Measurements from ENCODE around the gene MORC2. TPM values are rescaled to one million over a fixed set of nuclear protein-coding genes. Genes with fewer than 3 reads are reported as not detected.

Gene MORC2
- total RNA-seq, 2 donors from 2014 or later, result 8.6 to 24.0 TPM

- H3K36me3 Mint-ChIP-seq, result no peaks in the 10 kb centered on the region
- no peak for DNase-seq (ENCODE audit: low spot score in 2 of 2)
- no peaks in the 10 kb centered on the region for H3K9me3 Mint-ChIP-seq
- H3K27ac Mint-ChIP-seq, result no peak overlapping the region
- ATAC-seq, result no peak
These were observed 80.7 kb downstream of the MORC2 start for GRCh38 chr22:30887861-30888260.

GRCh38 chr22:30887453-30887852 lies 81.1 kb downstream of the MORC2 start:
- Mint-ChIP-seq H3K9me3 (no peaks in the 10 kb centered on the region), H3K36me3 (no peaks in the 10 kb centered on the region), H3K27ac (no peak overlapping the region)
- DNase-seq (ENCODE audit: low spot score in 2 of 2), result no peak
- no peak for ATAC-seq

DNA sequence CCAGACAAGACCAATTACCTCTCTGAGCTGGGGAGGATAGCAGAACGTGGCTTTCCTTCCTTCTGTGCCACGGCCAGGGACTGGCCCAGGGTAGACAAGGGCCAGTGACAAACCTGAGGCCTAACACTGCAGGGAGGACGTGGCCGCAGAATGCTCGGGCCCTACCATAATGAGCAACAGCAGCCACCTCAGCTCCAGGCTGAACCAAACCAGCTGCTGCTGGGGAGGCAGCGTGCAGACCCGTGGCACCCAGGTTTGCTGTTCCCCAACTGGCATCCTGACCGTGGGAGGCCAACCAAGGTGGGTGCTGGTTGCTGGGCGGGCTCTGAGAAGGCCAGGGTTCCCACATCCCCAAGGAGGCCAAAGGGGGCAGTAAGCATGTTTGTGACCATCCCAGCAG lies 83.0 kb downstream of the MORC2 start:
- H3K9me3 Mint-ChIP-seq, result no peaks in the 10 kb centered on the region
- no peak for ATAC-seq
- DNase-seq (ENCODE audit: low spot score in 2 of 2), result no peak
- H3K36me3 Mint-ChIP-seq, result no peaks in the 10 kb centered on the region
- H3K27ac Mint-ChIP-seq, result peak overlapping the region in 1 of 2 donors; percentile 38

GRCh38 chr22:30885001-30885366 lies 83.6 kb downstream of the MORC2 start:
- no peaks in the 10 kb centered on the region for H3K9me3 Mint-ChIP-seq
- H3K36me3 Mint-ChIP-seq, result no peaks in the 10 kb centered on the region
- H3K27ac Mint-ChIP-seq, result no peak overlapping the region
- no peak for ATAC-seq
- no peak for DNase-seq (ENCODE audit: low spot score in 2 of 2)

GRCh38 chr22:30884211-30885000 lies 84.2 kb downstream of the MORC2 start:
- DNase-seq (ENCODE audit: low spot score in 2 of 2), result no peak
- H3K27ac Mint-ChIP-seq, result no peak overlapping the region
- ATAC-seq, result no peak
- no peaks in the 10 kb centered on the region for H3K36me3 Mint-ChIP-seq
- H3K9me3 Mint-ChIP-seq, result no peaks in the 10 kb centered on the region

GRCh38 chr22:30883586-30884145 lies 84.9 kb downstream of the MORC2 start:
- no peaks in the 10 kb centered on the region for H3K9me3 Mint-ChIP-seq
- ATAC-seq (no peak), DNase-seq (ENCODE audit: low spot score in 2 of 2) (no peak)
- no peaks in the 10 kb centered on the region for H3K36me3 Mint-ChIP-seq
- no peak overlapping the region for H3K27ac Mint-ChIP-seq

- no peak for ATAC-seq
- no peaks in the 10 kb centered on the region for H3K36me3 Mint-ChIP-seq
- no peaks in the 10 kb centered on the region for H3K9me3 Mint-ChIP-seq
- H3K27ac Mint-ChIP-seq, result no peak overlapping the region
- no peak for DNase-seq (ENCODE audit: low spot score in 2 of 2)
These were observed 85.5 kb downstream of the MORC2 start for GRCh38 chr22:30882974-30883533.

DNA sequence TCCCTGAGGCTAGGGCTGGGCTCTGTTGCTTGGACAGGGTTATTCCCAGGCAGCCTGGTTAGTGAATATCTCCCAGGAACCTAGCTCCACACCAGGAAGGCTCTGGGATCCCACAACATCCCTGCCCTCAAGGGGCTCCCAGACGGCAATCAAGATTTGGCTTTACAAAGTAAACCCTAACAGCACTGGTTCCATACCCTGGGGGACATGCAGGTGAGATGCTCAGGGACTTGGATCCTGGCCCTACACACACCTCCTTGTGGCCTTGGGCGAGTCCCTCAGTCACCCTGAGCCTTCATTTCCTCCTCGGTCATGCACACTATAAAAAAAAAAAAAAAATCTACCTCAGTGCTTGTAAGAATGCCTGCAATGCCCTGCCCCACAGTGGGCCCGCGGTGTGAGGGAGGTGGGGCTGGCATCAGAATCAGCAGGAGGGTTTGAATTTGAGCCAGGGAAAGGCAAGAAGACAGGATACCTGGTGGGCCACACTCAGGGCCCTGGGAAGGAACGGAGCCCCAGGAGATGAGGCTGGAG lies 86.3 kb downstream of the MORC2 start:
- ATAC-seq (no peak), DNase-seq (ENCODE audit: low spot score in 2 of 2) (no peak)
- H3K27ac Mint-ChIP-seq, result peak overlapping the region in 1 of 2 donors; percentile 7
- H3K36me3 Mint-ChIP-seq, result no peaks in the 10 kb centered on the region
- no peaks in the 10 kb centered on the region for H3K9me3 Mint-ChIP-seq

DNA sequence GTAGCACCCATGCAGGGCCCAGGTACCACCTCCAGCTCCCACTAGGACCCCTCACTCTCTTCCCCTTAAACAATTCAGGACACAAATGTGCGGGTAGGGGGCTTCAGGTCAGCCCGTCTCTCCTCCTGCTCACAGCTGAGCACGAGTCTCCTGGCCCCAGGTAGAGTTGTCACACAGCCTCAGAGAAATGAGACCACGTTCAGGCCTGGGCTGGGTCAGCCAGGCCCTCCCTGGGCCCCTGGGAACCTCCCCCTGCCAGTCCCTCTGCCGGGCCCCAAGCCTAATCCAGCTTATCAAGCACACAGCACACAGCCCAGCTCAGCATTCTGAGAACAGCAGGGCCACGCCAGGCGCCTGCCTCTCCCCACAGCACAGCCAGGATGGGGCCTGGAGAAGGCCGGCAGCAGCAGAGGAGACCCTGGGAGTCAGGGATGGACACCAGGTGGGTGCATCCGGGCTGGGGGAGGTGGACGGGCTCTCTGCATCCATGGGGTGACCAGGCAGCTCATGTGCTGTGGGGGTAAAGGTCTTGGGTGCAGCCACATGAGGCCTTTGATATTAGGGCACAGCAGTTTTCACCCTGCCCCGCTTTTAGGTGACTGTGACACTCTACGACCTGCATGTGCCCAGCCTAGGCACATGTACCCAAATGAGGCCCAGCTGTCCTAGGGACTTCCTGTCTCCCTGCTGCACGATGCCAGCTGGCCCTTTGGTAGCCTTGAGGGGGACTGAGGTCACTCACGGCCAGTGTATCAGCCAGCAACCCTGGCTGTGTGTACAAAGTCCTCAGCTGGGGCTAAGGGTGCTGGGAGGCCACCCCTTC lies 87.0 kb downstream of the MORC2 start:
- H3K27ac Mint-ChIP-seq, result peak overlapping the region in 1 of 2 donors; percentile 23
- H3K9me3 Mint-ChIP-seq, result no peaks in the 10 kb centered on the region
- no peak for ATAC-seq
- no peaks in the 10 kb centered on the region for H3K36me3 Mint-ChIP-seq
- DNase-seq (ENCODE audit: low spot score in 2 of 2), result no peak

GRCh38 chr22:30880847-30881246 lies 87.7 kb downstream of the MORC2 start:
- Mint-ChIP-seq H3K36me3 (no peaks in the 10 kb centered on the region), H3K9me3 (no peaks in the 10 kb centered on the region), H3K27ac (peak overlapping the region in 1 of 2 donors; percentile 23)
- no peak for ATAC-seq
- no peak for DNase-seq (ENCODE audit: low spot score in 2 of 2)

DNA sequence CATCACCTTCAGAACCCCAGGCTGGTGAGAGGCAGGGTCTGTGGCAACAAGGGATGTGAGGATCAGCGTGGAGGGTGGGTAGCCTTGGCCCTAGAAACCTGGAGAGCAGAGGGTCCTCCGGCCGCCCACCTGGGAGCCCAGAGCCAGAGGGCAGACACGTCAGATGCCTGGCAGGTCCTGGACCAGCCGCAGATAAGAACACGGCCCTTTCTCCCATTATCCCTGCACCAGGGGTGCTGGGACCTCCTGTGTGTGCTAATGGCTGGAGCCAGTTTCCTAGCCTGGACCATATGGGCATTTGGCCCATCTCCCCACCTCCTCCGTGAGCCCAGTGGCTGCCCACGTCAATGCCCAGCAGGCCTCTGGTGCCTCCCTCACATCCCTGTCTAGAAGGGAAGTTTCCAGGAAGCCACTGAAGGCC lies 88.4 kb downstream of the MORC2 start:
- ATAC-seq, result no peak
- Mint-ChIP-seq H3K36me3 (no peaks in the 10 kb centered on the region), H3K9me3 (no peaks in the 10 kb centered on the region), H3K27ac (no peak overlapping the region)
- no peak for DNase-seq (ENCODE audit: low spot score in 2 of 2)

- no peak overlapping the region for H3K27ac Mint-ChIP-seq
- no peak for ATAC-seq
These were observed 89.2 kb downstream of the MORC2 start for GRCh38 chr22:30879415-30879797.

DNA sequence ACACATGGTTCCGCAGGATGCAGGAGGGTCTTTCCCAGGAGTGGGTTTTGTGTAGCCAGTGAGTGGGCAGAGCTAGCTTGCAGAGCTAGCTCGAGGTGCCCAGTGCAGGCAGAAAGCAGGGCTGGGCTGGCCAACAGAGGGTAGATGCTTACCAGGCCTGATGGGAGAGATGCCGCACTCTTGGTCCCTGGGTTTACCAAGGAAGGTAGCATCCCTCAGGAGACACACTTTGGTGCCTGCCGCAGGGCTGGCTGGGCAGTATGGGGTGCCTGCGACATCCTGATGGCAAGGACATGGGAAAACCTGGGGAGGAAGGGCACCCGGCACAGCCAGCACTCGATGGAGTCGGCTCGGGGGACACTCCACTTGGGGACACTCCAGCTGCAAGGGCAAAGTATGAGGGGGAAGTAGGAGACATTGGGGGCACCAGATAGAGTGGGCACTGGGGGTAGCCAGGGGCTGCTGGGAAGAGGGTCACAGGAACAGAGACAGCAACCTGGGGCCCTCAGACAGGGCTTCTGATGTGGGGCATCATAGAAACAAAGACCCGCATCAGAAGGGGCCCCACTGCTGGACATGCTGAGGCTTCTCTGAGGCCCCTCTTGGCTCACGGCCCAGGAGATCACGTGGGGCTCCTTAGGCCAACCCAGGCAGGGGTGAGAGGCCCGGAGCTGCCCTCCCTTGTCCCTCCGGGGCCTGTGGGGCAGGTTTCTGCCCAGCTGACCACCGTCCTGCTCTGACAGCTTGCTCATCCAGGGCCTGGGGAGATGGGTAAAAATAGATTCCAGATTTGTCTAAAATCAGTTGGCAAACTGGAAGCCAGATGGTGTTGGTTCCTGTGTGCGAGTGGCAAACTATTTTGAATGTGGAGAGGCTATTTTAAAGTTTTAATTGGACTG lies 89.8 kb downstream of the MORC2 start:
- H3K9me3 Mint-ChIP-seq, result no peaks in the 10 kb centered on the region
- DNase-seq (ENCODE audit: low spot score in 2 of 2) (no peak), ATAC-seq (no peak)
- H3K27ac Mint-ChIP-seq, result peak overlapping the region in 1 of 2 donors; percentile 72
- no peaks in the 10 kb centered on the region for H3K36me3 Mint-ChIP-seq

More at GRCh38 chr22:30879415-30879797, 89.2 kb downstream of the MORC2 start:
- Mint-ChIP-seq H3K36me3 (no peaks in the 10 kb centered on the region), H3K9me3 (no peaks in the 10 kb centered on the region)
- no peak for DNase-seq (ENCODE audit: low spot score in 2 of 2)

DNA sequence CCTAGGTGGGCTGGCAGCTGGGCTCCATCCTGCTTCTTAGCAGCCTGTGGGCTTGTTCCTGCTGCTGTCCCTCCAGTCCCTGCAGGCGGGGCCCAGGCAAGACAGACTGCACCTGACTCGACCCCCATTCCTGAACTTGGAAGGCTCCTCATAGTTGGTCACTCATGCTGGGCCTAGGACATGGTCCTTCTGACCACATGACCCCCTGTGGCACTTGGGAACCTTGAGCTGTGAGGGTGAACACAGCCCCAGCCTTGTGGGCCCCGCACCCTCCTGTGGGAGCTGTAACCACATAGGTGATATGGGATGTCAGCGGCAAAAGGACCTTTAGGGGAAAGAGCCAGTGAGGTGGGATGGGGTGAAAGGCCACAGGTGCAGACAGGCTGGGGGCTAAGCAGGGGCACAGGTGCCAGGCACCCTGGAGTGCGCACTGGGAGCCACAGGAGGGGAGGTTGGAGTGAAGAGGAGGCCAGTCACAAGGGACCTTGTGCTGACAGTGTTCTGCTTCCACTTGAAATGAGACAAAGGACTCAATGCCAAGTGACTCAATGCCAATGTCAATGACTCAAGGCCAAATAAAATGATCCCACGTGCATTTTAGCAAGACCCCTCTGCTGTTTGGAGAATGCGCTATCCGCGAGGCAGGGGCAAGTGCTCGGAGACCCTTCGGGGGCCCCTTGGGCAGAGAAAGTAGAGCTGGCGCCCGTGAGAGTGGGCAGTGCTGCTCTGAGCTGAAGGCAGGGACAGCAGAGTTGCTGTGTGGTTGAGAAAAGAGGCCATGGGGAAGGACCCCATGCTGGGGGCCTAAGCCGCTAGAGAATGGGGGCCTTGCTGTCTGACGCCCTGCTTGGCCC lies 90.7 kb downstream of the MORC2 start:
- Mint-ChIP-seq H3K27ac (peak overlapping the region in 1 of 2 donors; percentile 76), H3K9me3 (no peaks in the 10 kb centered on the region), H3K36me3 (no peaks in the 10 kb centered on the region)
- DNase-seq (ENCODE audit: low spot score in 2 of 2), result no peak
- ATAC-seq, result no peak

- ATAC-seq (no peak), DNase-seq (ENCODE audit: low spot score in 2 of 2) (no peak)
- Mint-ChIP-seq H3K27ac (no peak overlapping the region), H3K9me3 (no peaks in the 10 kb centered on the region), H3K36me3 (no peaks in the 10 kb centered on the region)
These were observed 91.5 kb downstream of the MORC2 start for GRCh38 chr22:30876915-30877553.
